Loucy (cell line): ENCODE results near the gene PIK3CD.

Experiments used
- EZH2phosphoT487 ChIP-seq: fragments of 200-600 bp; IDR thresholded peaks from 2 replicates; pipeline ENCODE4 v1.6.1; 2018; ENCODE audit warnings: antibody characterized with exemption, mild to moderate bottlenecking, moderate library complexity, borderline replicate concordance
- TF ChIP-seq, protein P1 (sequence below): fragments of 200-600 bp; sonication (generic); conservative IDR thresholded peaks from 2 replicates; pipeline ENCODE4 v1.5.1; 2014; ENCODE audit warnings: mild to moderate bottlenecking, antibody characterized with exemption, low read length

DNA sequence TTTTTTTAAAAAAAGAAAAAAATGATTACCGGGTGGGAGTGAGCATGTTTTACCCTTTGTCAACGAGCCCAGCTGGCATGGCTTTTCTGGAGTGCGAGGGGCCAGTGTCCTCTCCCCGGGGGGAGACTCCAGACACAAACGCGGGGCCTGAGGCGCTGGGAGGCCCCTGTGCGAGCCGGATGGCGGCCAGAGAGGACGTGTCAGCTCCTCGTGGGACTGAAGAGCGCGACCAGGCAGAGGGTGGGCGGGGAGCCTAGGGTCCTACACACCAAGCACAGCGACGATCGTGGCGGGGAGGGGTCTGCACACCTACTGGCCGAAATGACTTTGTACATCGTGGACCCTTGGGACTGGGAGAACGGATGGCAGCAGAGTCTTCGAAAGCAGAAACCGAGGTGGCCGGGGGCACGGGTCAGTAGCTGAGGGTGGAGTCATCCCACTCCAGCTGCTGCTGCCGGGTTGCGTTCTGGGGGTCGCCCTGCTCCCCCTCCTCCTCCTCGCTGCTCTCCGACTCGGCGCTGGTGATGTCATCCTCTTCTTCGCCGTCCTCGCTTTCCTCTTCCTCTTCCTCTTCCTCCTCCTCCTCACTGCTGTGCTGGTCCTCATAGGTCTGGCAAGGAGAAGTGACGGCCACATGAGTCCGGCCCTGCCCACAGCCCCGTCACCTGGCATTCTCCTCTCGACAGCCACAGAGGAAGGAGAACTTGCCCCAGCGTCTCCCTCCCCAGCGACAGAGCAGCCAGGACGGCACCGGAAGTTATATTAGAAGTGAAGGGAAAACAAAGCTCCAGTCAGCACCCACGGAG lies 78.8 kb downstream of the PIK3CD start:
- TF ChIP-seq, protein P1, sequence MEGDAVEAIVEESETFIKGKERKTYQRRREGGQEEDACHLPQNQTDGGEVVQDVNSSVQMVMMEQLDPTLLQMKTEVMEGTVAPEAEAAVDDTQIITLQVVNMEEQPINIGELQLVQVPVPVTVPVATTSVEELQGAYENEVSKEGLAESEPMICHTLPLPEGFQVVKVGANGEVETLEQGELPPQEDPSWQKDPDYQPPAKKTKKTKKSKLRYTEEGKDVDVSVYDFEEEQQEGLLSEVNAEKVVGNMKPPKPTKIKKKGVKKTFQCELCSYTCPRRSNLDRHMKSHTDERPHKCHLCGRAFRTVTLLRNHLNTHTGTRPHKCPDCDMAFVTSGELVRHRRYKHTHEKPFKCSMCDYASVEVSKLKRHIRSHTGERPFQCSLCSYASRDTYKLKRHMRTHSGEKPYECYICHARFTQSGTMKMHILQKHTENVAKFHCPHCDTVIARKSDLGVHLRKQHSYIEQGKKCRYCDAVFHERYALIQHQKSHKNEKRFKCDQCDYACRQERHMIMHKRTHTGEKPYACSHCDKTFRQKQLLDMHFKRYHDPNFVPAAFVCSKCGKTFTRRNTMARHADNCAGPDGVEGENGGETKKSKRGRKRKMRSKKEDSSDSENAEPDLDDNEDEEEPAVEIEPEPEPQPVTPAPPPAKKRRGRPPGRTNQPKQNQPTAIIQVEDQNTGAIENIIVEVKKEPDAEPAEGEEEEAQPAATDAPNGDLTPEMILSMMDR: no peak
- no peak for TF ChIP-seq EZH2phosphoT487
